ENCODE data around the gene LILRB5. TPM values are rescaled to one million over a fixed set of nuclear protein-coding genes. Genes with fewer than 3 reads are reported as not detected.
"Not testable (repeated sequence)": the region's sequence is repeated elsewhere in the genome, so short reads cannot be mapped to it uniquely, and the experiment has no call there.

LILRB5 gene
- total RNA-seq, 1 experiment from 2014 or later: not detected

DNA sequence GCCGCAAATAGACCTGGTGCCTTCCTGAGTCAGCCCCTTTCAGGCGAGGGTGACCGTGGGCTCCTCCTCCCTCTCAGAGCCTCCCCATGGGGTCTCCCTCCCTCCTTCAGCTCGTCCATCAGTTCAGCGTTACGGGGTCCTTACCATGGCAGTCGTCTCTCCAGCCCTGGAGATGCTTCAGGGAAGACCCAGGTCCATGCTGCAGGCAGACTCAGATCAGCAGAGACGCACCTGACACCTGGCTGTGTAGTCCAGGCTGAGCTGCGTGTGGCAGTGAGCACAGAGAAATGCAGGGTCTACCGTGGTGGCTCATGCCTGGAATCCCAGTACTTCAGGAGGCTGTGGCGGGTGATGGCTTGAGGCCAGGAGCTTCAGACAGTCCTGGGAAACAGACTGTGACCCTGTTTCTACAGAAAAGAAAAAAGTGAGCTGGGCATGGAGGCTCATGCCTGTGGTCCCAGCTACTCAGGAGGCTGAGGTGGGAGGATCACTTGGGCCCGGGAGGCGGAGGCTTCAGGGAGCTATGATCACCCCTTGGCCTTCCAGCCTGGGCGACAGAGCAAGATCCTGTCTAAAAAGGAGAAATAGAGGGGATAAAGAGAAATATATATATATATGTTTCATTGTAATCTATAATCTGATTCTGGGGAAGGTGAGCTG is 33.7 kb downstream of the LILRB5 start:
- DNase-seq: peak in 1 of 2 experiments; percentile 34
- H3K27me3 Mint-ChIP-seq (ENCODE audit: insufficient read depth, unreplicated experiment); H3K27ac Mint-ChIP-seq (ENCODE audit: unreplicated experiment); intact Hi-C loops (cut with micrococcal nuclease; ENCODE audit: unreplicated experiment); H3K4me3 ChIP-seq (ENCODE audit: low read depth, low read length); H3K4me3 Mint-ChIP-seq (ENCODE audit: unreplicated experiment); H3K4me1 ChIP-seq; POLR2A ChIA-PET; H3K27me3 ChIP-seq (replicated peaks; ENCODE audit: control insufficient read depth, insufficient read depth, low read length); H3K9me3 ChIP-seq; H3K36me3 ChIP-seq (ENCODE audit: control insufficient read depth, insufficient read depth, low read length); BruUV-seq (replicated peaks); H3K4me1 Mint-ChIP-seq (ENCODE audit: low read depth, unreplicated experiment); H3K9me3 Mint-ChIP-seq (ENCODE audit: unreplicated experiment): not testable (repeated sequence)
- H3K36me3 Mint-ChIP-seq (ENCODE audit: insufficient read depth, unreplicated experiment): peaks cover 20% of the 10 kb centered on the region
- CTCF ChIA-PET: interaction anchor here (0.6 to 1.0 kb wide), 2 partner anchors 36 to 86 kb away, joined by 3 to 6 read pairs; partner anchors contain the start of gene CNOT3

DNA sequence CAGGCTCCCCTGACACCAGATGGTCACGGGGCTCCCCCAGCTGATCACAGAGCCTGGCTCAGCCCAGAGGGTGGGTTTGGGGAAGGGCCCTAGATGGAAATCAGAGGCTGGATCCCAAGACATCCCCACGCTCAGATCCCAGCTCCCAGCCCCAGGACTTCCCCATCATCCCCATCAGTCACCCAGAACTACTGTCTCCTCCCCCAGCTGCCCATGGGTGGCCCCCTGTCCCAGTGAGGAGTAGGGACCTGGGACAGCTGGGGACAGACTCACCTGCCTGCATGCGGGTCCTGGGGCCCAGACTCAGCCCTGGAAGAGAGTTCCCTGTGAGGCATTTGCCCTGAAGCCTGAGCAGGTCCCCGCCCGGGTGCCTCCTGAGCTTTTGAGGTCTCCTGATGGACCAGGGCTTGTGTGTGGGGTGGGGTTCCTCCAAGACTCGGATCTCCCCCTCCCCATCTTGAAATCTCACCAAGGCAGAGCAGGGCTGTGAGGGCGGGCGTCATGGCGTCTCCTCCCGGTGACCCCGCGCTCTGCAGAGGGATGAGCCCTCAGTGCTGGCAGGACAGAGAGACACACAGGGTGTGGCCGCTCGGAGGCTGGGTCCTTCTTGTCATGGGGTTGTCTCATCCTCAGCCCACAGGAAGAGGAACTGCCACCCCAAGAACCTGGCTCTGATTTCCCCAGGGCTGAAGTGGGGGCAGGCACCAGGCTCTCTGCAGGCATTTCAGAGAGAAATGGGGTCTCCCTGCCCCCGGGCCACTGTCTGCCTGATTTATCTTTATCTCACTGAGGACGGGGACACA is 34.4 kb downstream of the LILRB5 start, which contains the start of gene LILRB3:
Gene LILRB3, minus strand, starts transcription at position 534 of the 803 bp plus-strand sequence. Its CDS starts 31 bp downstream, at position 503.
- H3K4me1 ChIP-seq; H3K27ac Mint-ChIP-seq (ENCODE audit: unreplicated experiment); intact Hi-C loops (cut with micrococcal nuclease; ENCODE audit: unreplicated experiment); H3K4me3 ChIP-seq (ENCODE audit: low read depth, low read length); H3K9me3 ChIP-seq; H3K27me3 Mint-ChIP-seq (ENCODE audit: insufficient read depth, unreplicated experiment); H3K4me3 Mint-ChIP-seq (ENCODE audit: unreplicated experiment); H3K4me1 Mint-ChIP-seq (ENCODE audit: low read depth, unreplicated experiment); POLR2A ChIA-PET; H3K36me3 ChIP-seq (ENCODE audit: control insufficient read depth, insufficient read depth, low read length); H3K27me3 ChIP-seq (replicated peaks; ENCODE audit: control insufficient read depth, insufficient read depth, low read length); BruUV-seq (replicated peaks); H3K9me3 Mint-ChIP-seq (ENCODE audit: unreplicated experiment): not testable (repeated sequence)
- peaks cover 21% of the 10 kb centered on the region for H3K36me3 Mint-ChIP-seq (ENCODE audit: insufficient read depth, unreplicated experiment)
- peak in 1 of 2 experiments; percentile 48 for DNase-seq
- CTCF ChIA-PET: interaction anchor here (1.0 kb wide), 1 partner anchor 85 kb away, joined by 3 read pairs; the partner anchor contains the start of gene CNOT3

DNA sequence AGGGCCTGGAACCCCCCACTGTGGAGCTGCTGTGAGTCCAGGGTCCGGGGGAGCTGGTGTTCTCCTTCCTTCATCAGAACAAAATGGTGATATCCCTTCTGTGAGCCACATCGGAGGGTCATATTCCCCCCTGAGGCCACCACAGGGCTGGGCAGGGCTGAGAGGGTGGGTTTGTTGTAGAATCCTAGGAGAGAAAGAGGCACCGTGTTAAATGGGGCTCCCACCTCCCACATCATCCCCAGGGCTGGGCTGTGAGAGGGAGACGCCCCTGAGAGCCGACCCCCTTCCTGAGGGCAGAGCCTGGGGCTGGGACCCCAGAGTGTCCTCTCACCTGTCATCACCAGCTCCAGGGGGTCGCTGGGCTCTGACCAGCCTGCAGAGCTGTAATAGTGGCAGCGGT is 35.1 kb downstream of the LILRB5 start:
- H3K9me3 Mint-ChIP-seq (ENCODE audit: unreplicated experiment); H3K4me1 Mint-ChIP-seq (ENCODE audit: low read depth, unreplicated experiment); intact Hi-C loops (cut with micrococcal nuclease; ENCODE audit: unreplicated experiment); H3K36me3 ChIP-seq (ENCODE audit: control insufficient read depth, insufficient read depth, low read length); H3K27ac Mint-ChIP-seq (ENCODE audit: unreplicated experiment); H3K27me3 Mint-ChIP-seq (ENCODE audit: insufficient read depth, unreplicated experiment); H3K9me3 ChIP-seq; BruUV-seq (replicated peaks); H3K4me3 ChIP-seq (ENCODE audit: low read depth, low read length); H3K4me3 Mint-ChIP-seq (ENCODE audit: unreplicated experiment); H3K27me3 ChIP-seq (replicated peaks; ENCODE audit: control insufficient read depth, insufficient read depth, low read length); CTCF ChIA-PET; H3K4me1 ChIP-seq; POLR2A ChIA-PET: not testable (repeated sequence)
- peaks cover 24% of the 10 kb centered on the region for H3K36me3 Mint-ChIP-seq (ENCODE audit: insufficient read depth, unreplicated experiment)
- DNase-seq: peak in 1 of 2 experiments; percentile 32

DNA sequence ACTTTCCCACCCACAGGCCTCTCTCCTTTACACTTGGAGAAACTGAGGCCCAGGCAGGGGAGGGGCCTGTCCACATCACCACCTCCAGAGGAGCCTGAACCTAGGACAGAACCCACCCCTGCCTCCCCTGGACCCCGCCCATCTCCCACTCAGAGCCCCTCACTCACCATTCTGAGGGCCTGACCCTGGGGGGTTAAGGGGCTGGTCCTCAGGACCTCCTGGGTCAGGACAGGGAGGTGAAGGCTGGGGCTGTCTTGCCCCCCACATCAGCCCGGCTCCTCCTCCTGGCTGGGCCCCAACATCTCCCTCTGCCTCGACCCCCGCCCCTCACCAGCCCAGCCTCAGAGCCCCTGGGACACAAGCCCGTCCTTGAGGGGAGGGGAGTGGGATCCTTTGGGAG is 37.4 kb downstream of the LILRB5 start:
- CTCF ChIA-PET; H3K9me3 Mint-ChIP-seq (ENCODE audit: unreplicated experiment); POLR2A ChIA-PET; H3K36me3 ChIP-seq (ENCODE audit: control insufficient read depth, insufficient read depth, low read length); H3K27ac Mint-ChIP-seq (ENCODE audit: unreplicated experiment); H3K9me3 ChIP-seq; H3K4me3 ChIP-seq (ENCODE audit: low read depth, low read length); H3K4me3 Mint-ChIP-seq (ENCODE audit: unreplicated experiment); H3K4me1 ChIP-seq; H3K27me3 ChIP-seq (replicated peaks; ENCODE audit: control insufficient read depth, insufficient read depth, low read length); BruUV-seq (replicated peaks); intact Hi-C loops (cut with micrococcal nuclease; ENCODE audit: unreplicated experiment); H3K27me3 Mint-ChIP-seq (ENCODE audit: insufficient read depth, unreplicated experiment); H3K4me1 Mint-ChIP-seq (ENCODE audit: low read depth, unreplicated experiment): not testable (repeated sequence)
- peak in 1 of 2 experiments; percentile 35 for DNase-seq
- peaks cover 46% of the 10 kb centered on the region for H3K36me3 Mint-ChIP-seq (ENCODE audit: insufficient read depth, unreplicated experiment)
